ENCODE measurements around the gene MOCS2. TPM values are rescaled to one million over a fixed set of nuclear protein-coding genes. Genes with fewer than 3 reads are reported as not detected.

The MOCS2 gene
- total RNA-seq, 1 experiment from 2014 or later = 17.4 TPM

DNA sequence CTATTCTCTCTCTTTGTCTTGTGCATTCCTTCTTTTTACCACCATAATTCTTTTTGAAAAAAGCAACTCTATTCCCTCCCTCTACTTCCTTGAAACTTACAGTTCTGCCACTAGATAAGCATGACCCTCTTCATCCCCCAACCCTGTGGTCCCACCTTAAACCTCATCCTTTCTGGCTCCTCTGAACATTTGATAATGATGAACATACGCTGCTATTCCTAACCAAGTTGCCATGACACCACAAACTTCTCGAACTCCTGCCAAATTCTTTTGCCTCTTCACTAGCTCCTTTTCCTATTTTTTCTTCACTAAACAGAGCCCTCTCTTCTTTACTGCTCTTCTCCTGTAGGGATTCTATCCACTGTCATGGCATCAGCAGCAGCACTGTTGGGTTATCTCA is 57.1 kb downstream of the MOCS2 start:
- Histone ChIP-seq H3K27me3 (ENCODE audit: control insufficient read depth, insufficient read depth, low read length) (no peaks in the 10 kb centered on the region), H3K4me3 (ENCODE audit: insufficient read depth, low read depth, low read length) (no peak overlapping the region), H3K36me3 (replicated peaks; ENCODE audit: control insufficient read depth, insufficient read depth, low read length) (no peaks in the 10 kb centered on the region)
- DNase-seq = no peak

DNA sequence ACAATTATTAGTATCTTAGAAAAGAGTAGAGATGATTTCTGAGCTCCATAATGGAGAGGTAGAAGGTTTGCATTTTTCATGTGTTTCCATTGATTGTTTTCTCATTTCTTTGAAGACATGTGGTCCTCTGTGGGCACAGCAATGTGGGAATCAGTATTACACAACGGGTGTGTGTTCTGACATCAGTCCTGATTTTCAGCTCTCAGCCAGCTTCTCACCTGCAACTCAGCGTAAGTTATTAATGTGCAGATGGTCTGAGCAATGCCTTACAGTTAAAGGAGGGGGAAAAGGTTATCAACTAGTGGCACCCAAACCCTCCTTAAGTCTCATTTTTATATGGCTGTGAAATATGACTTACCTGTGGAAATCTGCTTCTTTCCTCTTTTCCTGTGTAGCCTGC is 61.3 kb downstream of the MOCS2 start:
- H3K4me3 ChIP-seq (ENCODE audit: insufficient read depth, low read depth, low read length) = no peak overlapping the region
- no peaks in the 10 kb centered on the region for H3K27me3 ChIP-seq (ENCODE audit: control insufficient read depth, insufficient read depth, low read length)
- no peak for DNase-seq
- H3K36me3 ChIP-seq (replicated peaks; ENCODE audit: control insufficient read depth, insufficient read depth, low read length) = no peaks in the 10 kb centered on the region

Other genes starting within 250 kb of the MOCS2 start
- gene ITGA2, start 120.4 kb downstream of the MOCS2 start, total RNA-seq (2014; rRNA removed; shearing (Covaris generic)) = 1.2 and 2.8 TPM in 2 replicates